H1 (cell line): Measurements from ENCODE around the gene SUDS3. TPM values are rescaled to one million over a fixed set of nuclear protein-coding genes. Genes with fewer than 3 reads are reported as not detected.

Experiments
- GABPA ChIP-seq: IDR thresholded peaks from 2 replicates; pipeline ENCODE4 v1.6.1; 2011; ENCODE audit warnings: mild to moderate bottlenecking, low read length, moderate library complexity, borderline replicate concordance; ENCODE audit not compliant: insufficient read depth
- SRF ChIP-seq: IDR thresholded peaks from 2 replicates; pipeline ENCODE4 v1.6.1; 2011; ENCODE audit warnings: mild to moderate bottlenecking, low read depth, low read length, moderate library complexity
- polyA plus RNA-seq, 7 experiments: library from polyadenylated mRNA; depleted of rRNA in 3 of 7; stranded (reverse) in 5 of 7; unstranded in 2 of 7; fragments of >200 nt in 5 of 7; fragments of 200-250 nt in 2 of 7; gene quantifications; 1 replicate in 5 of 7; 2 replicates in 1 of 7; 4 replicates in 1 of 7; pipeline versions ENCODE4 v1.2.1 to v1.2.3, GENCODE V29; 2011 to 2013; ENCODE audit warnings: missing spikeins in 2 of 7, mixed read lengths in 2 of 7
- total RNA-seq: library from RNA; stranded (reverse); fragmentation: NEBNext Ultra II Directional; extraction: Animal tissue kit (Norgen Biotek cat#: 25700); gene quantifications from 2 replicates; pipeline ENCODE4 v1.2.1, GENCODE V29; 2021

The SUDS3 gene
- total and polyA plus RNA-seq, 2 of the 8 experiments (the other 6 are each of a cell fraction or from before 2014, with no cell fraction given): 30.0 to 58.7 TPM

DNA sequence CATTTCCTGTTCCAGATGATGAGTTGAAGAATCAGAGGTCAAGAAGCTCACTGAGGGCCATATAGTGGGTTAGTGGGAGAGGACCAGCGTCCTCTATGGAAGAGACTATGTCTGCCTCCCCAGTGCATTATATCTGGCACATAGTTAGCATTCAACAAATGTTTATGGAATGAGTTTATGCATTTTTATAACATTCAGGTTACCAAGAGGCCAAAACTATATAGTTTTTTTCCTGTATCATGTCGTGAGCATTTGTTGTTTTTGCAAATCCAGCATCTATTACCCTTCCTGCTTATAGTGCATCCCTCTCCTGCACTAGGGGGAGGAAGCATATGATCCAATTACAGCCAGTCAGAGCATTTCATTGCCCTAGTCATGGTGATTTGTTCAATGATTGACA, 60.6 kb downstream of the SUDS3 start (continued):
- TF ChIP-seq GABPA (no peak), SRF (no peak)
- TF ChIP-seq, all 59 proteins: peak for 0
